HG03558 (cell line): ENCODE data around the gene VAV2.

Source experiments
- ATAC-seq: cut with Tn5 transposase; IDR thresholded peaks from one replicate; pipeline ENCODE4 v1.9.1; 2021; ENCODE audit warnings: moderate number of reproducible peaks; ENCODE audit not compliant: unreplicated experiment; ENCODE audit errors: extremely low read depth

Gene VAV2

GRCh38 chr9:133727876-133728441, 264.2 kb downstream of the VAV2 start:
- no peak for ATAC-seq

- ATAC-seq, result no peak
Measured at GRCh38 chr9:133727277-133727875, 264.7 kb downstream of the VAV2 start.

- no peak for ATAC-seq
Measured at GRCh38 chr9:133726401-133727276, 265.5 kb downstream of the VAV2 start.

GRCh38 chr9:133725886-133726285, 266.2 kb downstream of the VAV2 start:
- ATAC-seq, result no peak

- no peak for ATAC-seq
Measured at GRCh38 chr9:133718563-133719315, 273.4 kb downstream of the VAV2 start.

GRCh38 chr9:133717113-133718031, 274.8 kb downstream of the VAV2 start:
- ATAC-seq, result no peak

GRCh38 chr9:133716564-133717112, 275.5 kb downstream of the VAV2 start:
- no peak for ATAC-seq

- ATAC-seq, result no peak
Measured at GRCh38 chr9:133715866-133716563, 276.1 kb downstream of the VAV2 start.

GRCh38 chr9:133715295-133715865, 276.7 kb downstream of the VAV2 start:
- no peak for ATAC-seq

- ATAC-seq, result no peak
Measured at GRCh38 chr9:133714606-133715294, 277.4 kb downstream of the VAV2 start.

GRCh38 chr9:133713960-133714495, 278.1 kb downstream of the VAV2 start:
- no peak for ATAC-seq

GRCh38 chr9:133713150-133713959, 278.8 kb downstream of the VAV2 start:
- ATAC-seq, result no peak

GRCh38 chr9:133712221-133713100, 279.7 kb downstream of the VAV2 start:
- ATAC-seq, result no peak
